ENCODE measurements around the gene C4BPA.

C4BPA gene

DNA sequence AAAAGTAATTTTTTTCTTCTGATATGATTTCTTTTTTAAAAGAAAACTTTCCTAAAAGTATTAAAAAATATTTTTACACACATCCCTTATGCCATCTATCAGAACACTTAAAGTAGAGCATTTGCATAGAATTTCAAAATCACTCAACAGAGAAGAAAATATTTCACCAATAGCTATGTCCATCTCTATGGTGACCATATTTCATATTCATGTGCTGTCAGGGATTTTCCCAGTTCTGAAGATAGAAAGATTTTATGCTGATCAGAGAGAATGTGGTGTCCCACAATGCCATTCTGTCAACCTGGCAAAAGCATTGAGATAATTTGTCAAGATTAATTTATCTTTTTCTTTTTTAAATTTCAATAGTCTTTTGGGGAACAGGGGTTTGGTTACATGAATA, 87.0 kb downstream of the C4BPA start:
- H3K27ac ChIP-seq = no peak overlapping the region
- TF ChIP-seq, protein P1, sequence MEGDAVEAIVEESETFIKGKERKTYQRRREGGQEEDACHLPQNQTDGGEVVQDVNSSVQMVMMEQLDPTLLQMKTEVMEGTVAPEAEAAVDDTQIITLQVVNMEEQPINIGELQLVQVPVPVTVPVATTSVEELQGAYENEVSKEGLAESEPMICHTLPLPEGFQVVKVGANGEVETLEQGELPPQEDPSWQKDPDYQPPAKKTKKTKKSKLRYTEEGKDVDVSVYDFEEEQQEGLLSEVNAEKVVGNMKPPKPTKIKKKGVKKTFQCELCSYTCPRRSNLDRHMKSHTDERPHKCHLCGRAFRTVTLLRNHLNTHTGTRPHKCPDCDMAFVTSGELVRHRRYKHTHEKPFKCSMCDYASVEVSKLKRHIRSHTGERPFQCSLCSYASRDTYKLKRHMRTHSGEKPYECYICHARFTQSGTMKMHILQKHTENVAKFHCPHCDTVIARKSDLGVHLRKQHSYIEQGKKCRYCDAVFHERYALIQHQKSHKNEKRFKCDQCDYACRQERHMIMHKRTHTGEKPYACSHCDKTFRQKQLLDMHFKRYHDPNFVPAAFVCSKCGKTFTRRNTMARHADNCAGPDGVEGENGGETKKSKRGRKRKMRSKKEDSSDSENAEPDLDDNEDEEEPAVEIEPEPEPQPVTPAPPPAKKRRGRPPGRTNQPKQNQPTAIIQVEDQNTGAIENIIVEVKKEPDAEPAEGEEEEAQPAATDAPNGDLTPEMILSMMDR (conservative IDR thresholded peaks at IDR 0.05) = no peak

DNA sequence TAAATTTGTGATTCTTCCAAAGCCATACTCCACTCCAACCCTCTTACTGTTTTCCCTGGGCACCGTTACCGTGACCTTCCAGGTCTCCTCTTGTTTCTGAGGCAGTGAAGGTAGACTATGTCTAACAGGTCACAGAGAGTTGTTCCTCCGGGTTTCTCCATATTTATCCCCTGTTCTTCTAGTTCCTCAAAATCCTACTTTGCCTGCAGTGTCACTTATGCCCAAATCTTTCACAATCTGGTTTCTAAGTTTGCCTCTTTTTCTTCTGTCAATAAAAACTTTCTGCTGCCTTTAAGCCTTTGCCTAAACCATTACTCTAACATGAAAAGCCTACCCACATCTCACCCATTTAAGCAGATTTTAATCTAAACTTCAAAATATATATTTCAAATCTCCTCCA, 87.7 kb downstream of the C4BPA start:
- no peak overlapping the region for H3K27ac ChIP-seq
- TF ChIP-seq, protein P1 (conservative IDR thresholded peaks at IDR 0.05) = no peak

DNA sequence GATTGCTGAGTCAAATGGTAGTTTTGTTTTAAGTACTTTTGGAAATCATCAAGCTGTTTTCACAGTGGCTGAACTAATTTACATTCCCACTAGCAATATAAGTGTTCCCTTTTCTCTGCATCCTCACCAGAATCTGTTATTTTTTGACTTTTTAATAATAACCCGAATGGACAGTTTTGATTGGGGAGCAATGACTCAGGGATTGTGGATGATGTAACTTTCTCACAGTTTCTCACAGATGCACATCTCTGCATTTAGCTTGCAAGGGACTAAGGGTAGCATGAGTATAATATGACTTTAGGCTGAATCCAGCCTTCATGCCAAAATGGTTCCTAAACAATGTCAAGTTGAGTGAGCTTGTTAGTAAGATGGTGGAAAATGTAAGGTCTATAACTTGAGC, 90.2 kb downstream of the C4BPA start:
- no peak overlapping the region for H3K27ac ChIP-seq
- TF ChIP-seq, protein P1 (conservative IDR thresholded peaks at IDR 0.05) = no peak

Measured in VCaP (cell line).